Measurements from ENCODE around the gene PTPN1. TPM values are rescaled to one million over a fixed set of nuclear protein-coding genes. Genes with fewer than 3 reads are reported as not detected.

Gene PTPN1
- total and polyA plus RNA-seq, 4 donors: 5.8 to 10.6 (median 9.7) TPM

DNA sequence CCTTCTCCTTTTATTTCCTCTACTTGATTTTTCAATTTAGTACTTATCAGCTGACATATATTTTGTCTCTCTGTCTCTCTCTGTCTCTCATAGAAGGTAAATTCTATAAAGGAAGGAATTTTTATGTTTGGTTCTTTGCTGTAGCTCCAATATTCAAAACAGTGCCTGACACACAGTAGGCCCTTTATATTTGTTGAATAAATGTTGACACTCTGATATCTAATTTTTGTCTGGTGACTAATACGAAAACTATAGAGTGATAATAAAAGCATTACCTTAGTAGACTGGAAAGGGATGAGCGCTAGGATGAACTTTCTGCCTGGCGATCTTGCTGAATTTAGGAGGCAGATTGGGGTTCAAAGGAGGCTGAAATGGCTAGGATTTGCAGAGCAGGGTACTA is 42.8 kb downstream of the PTPN1 start:
- Histone ChIP-seq H3K36me3 (ENCODE audit: control insufficient read depth in 4 of 4, insufficient read depth in 3 of 4, low read depth in 1 of 4, low read length in 3 of 4) (peaks cover 0 to 2% (median 0%) of the 10 kb centered on the region in 4 donors), H3K27me3 (ENCODE audit: control insufficient read depth in 4 of 4, insufficient read depth in 4 of 4, low read length in 3 of 4) (no peaks in the 10 kb centered on the region), H3K27ac (ENCODE audit: low read depth in 1 of 2, low read length in 2 of 2) (no peak overlapping the region), H3K9ac (ENCODE audit: low read depth in 1 of 2, low read length in 2 of 2) (no peak overlapping the region), H3K4me1 (ENCODE audit: control insufficient read depth in 4 of 4, insufficient read depth in 4 of 4, low read length in 3 of 4) (peaks cover 0 to 2% (median 0%) of the 10 kb centered on the region in 4 donors), H3K9me3 (ENCODE audit: control insufficient read depth in 4 of 4, low read length in 3 of 4) (no peaks in the 10 kb centered on the region), H3K4me3 (ENCODE audit: low read depth in 1 of 3, low read length in 3 of 3) (no peak overlapping the region)
- 98% methylated on average over 3 of the region's 3 CpGs for WGBS
- TF ChIP-seq, protein P1, sequence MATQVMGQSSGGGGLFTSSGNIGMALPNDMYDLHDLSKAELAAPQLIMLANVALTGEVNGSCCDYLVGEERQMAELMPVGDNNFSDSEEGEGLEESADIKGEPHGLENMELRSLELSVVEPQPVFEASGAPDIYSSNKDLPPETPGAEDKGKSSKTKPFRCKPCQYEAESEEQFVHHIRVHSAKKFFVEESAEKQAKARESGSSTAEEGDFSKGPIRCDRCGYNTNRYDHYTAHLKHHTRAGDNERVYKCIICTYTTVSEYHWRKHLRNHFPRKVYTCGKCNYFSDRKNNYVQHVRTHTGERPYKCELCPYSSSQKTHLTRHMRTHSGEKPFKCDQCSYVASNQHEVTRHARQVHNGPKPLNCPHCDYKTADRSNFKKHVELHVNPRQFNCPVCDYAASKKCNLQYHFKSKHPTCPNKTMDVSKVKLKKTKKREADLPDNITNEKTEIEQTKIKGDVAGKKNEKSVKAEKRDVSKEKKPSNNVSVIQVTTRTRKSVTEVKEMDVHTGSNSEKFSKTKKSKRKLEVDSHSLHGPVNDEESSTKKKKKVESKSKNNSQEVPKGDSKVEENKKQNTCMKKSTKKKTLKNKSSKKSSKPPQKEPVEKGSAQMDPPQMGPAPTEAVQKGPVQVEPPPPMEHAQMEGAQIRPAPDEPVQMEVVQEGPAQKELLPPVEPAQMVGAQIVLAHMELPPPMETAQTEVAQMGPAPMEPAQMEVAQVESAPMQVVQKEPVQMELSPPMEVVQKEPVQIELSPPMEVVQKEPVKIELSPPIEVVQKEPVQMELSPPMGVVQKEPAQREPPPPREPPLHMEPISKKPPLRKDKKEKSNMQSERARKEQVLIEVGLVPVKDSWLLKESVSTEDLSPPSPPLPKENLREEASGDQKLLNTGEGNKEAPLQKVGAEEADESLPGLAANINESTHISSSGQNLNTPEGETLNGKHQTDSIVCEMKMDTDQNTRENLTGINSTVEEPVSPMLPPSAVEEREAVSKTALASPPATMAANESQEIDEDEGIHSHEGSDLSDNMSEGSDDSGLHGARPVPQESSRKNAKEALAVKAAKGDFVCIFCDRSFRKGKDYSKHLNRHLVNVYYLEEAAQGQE (IDR thresholded peaks at IDR 0.05): no peak
- no peak for DNase-seq (ENCODE audit: low spot score)

DNA sequence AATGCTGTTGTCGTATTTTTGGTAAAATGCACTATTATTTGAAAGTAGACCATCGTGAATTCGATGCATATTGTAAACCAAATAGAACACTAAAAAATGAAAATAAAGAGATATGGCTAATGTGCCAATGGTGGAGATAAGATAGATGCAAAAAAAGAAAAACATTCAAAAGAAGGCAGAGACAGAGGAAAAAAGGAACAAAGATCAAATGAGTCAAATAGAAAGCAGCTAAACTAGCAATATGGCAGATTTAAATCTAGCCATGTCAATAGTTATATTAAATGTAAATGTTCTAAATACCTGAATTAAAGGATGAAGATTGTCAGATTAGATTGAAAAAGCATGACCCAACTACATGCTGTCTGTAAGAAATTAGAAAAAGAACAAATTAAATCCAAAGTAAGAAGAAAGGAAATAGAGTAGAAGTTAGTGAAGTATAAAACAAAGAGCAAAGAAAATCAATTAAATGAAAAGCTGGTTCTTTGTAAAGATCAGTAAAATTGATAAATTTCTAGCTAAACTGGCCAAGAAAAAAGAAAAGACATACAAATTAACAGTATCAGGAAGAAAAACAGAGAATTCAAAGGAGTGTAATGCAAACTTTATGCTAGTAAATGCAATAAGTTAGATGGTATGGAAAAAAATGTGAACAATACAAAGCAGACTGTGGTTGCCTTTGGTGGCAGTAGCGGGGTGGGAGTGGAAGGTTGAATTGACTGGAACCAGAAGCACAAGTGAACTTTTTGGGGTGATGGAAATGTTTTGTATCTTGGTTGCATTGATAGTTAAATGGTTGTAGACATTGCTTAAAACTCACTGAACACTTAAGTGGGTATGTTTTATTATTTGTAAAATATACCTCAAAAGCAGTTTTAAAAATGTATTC is 44.8 kb downstream of the PTPN1 start:
- Histone ChIP-seq H3K9me3 (ENCODE audit: control insufficient read depth in 4 of 4, low read length in 3 of 4) (no peaks in the 10 kb centered on the region), H3K27me3 (ENCODE audit: control insufficient read depth in 4 of 4, insufficient read depth in 4 of 4, low read length in 3 of 4) (no peaks in the 10 kb centered on the region), H3K4me1 (ENCODE audit: control insufficient read depth in 4 of 4, insufficient read depth in 4 of 4, low read length in 3 of 4) (peaks cover 0 to 2% (median 0%) of the 10 kb centered on the region in 4 donors), H3K9ac (ENCODE audit: low read depth in 1 of 2, low read length in 2 of 2) (no peak overlapping the region), H3K4me3 (ENCODE audit: low read depth in 1 of 3, low read length in 3 of 3) (no peak overlapping the region), H3K36me3 (ENCODE audit: control insufficient read depth in 4 of 4, insufficient read depth in 3 of 4, low read depth in 1 of 4, low read length in 3 of 4) (no peaks in the 10 kb centered on the region), H3K27ac (ENCODE audit: low read depth in 1 of 2, low read length in 2 of 2) (no peak overlapping the region)
- no peak for TF ChIP-seq SP1 (IDR thresholded peaks at IDR 0.05)
- TF ChIP-seq, protein P2, sequence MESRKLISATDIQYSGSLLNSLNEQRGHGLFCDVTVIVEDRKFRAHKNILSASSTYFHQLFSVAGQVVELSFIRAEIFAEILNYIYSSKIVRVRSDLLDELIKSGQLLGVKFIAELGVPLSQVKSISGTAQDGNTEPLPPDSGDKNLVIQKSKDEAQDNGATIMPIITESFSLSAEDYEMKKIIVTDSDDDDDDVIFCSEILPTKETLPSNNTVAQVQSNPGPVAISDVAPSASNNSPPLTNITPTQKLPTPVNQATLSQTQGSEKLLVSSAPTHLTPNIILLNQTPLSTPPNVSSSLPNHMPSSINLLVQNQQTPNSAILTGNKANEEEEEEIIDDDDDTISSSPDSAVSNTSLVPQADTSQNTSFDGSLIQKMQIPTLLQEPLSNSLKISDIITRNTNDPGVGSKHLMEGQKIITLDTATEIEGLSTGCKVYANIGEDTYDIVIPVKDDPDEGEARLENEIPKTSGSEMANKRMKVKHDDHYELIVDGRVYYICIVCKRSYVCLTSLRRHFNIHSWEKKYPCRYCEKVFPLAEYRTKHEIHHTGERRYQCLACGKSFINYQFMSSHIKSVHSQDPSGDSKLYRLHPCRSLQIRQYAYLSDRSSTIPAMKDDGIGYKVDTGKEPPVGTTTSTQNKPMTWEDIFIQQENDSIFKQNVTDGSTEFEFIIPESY (IDR thresholded peaks at IDR 0.05): no peak
- no peak for TF ChIP-seq RAD21 (IDR thresholded peaks at IDR 0.05)
- peak in 1 of 2 donors; percentile 21 for TF ChIP-seq JUND (IDR thresholded peaks at IDR 0.05)
- TF ChIP-seq TAF1 (conservative IDR thresholded peaks at IDR 0.05): no peak
- no peak for TF ChIP-seq FOXA2 (IDR thresholded peaks at IDR 0.05)
- TF ChIP-seq FOXA1 (IDR thresholded peaks at IDR 0.05): no peak
- TF ChIP-seq GABPA (IDR thresholded peaks at IDR 0.05 in 1 of 2, conservative IDR thresholded peaks at IDR 0.05 in 1 of 2): no peak
- 98% methylated on average over 4 of the region's 4 CpGs for WGBS
- no peak for DNase-seq (ENCODE audit: low spot score)

DNA sequence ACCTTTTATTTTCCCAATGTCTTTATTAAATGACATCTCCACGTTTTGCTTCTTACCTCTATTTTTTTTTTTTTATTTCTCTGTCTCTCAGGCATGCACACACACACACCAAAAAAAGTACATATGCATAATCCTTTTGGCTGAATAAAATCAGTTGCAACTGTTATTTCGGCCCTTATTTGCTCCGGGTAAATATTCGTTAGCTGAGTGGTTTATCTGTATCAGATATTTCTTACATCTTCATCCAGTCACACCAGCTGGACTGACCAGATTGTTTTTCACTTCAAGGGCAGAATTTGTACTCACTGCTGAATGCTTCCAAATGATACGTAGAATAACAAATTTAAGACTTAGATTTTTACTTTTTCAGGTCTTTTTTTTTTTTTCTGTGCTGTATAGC is 45.5 kb downstream of the PTPN1 start:
- no peak overlapping the region for H3K27ac ChIP-seq (ENCODE audit: low read depth in 1 of 2, low read length in 2 of 2)
- no peak for DNase-seq (ENCODE audit: low spot score)

More for the DNA sequence above, 45.5 kb downstream of the PTPN1 start:
- 44% methylated on average over 5 of the region's 5 CpGs for WGBS
- Histone ChIP-seq H3K4me3 (ENCODE audit: low read depth in 1 of 3, low read length in 3 of 3) (no peak overlapping the region), H3K36me3 (ENCODE audit: control insufficient read depth in 4 of 4, insufficient read depth in 3 of 4, low read depth in 1 of 4, low read length in 3 of 4) (no peaks in the 10 kb centered on the region), H3K27me3 (ENCODE audit: control insufficient read depth in 4 of 4, insufficient read depth in 4 of 4, low read length in 3 of 4) (no peaks in the 10 kb centered on the region), H3K4me1 (ENCODE audit: control insufficient read depth in 4 of 4, insufficient read depth in 4 of 4, low read length in 3 of 4) (peaks cover 0 to 2% (median 0%) of the 10 kb centered on the region in 4 donors), H3K9ac (ENCODE audit: low read depth in 1 of 2, low read length in 2 of 2) (no peak overlapping the region), H3K9me3 (ENCODE audit: control insufficient read depth in 4 of 4, low read length in 3 of 4) (no peaks in the 10 kb centered on the region)
- TF ChIP-seq RXRA (IDR thresholded peaks at IDR 0.05) (no peak), RAD21 (IDR thresholded peaks at IDR 0.05) (no peak), NR2F2 (IDR thresholded peaks at IDR 0.05) (no peak), FOXA1 (IDR thresholded peaks at IDR 0.05) (no peak)
- TF ChIP-seq, protein P2 (IDR thresholded peaks at IDR 0.05): no peak
